Mononuclear cell (primary cell): ENCODE measurements around the gene PIGU. TPM values are rescaled to one million over a fixed set of nuclear protein-coding genes. Genes with fewer than 3 reads are reported as not detected.

ENCODE experiments used
- H3K27me3 ChIP-seq: 2 replicates; pipeline ENCODE4 v1.6.0; 2011; ENCODE audit warnings: low read length, control low read depth; ENCODE audit not compliant: insufficient read depth
- H3K4me1 ChIP-seq: 2 replicates; pipeline ENCODE4 v1.5.1; 2011; ENCODE audit warnings: mild to moderate bottlenecking, low read length, control low read depth; ENCODE audit not compliant: insufficient read depth
- H3K4me3 ChIP-seq: 2 replicates; pipeline ENCODE4 v1.5.1; 2011; ENCODE audit warnings: mild to moderate bottlenecking, low read length, moderate library complexity
- H3K9me3 ChIP-seq: 2 replicates; pipeline ENCODE4 v1.5.1; 2011; ENCODE audit warnings: low read depth, mild to moderate bottlenecking, control low read depth, low read length
- total RNA-seq: library from RNA; depleted of rRNA; stranded (reverse); fragments of >200 nt; gene quantifications from one replicate; pipeline ENCODE4 v1.2.3, GENCODE V29; 2012

Gene PIGU
- total RNA-seq, 1 donor, result 4.3 TPM

- Histone ChIP-seq H3K27me3 (no peaks in the 10 kb centered on the region), H3K4me1 (no peaks in the 10 kb centered on the region), H3K9me3 (no peaks in the 10 kb centered on the region), H3K4me3 (no peak overlapping the region)
These were observed 90.3 kb downstream of the PIGU start for GRCh38 chr20:34586488-34587163.

- H3K4me1 ChIP-seq, result peaks cover 10% of the 10 kb centered on the region
- no peaks in the 10 kb centered on the region for H3K9me3 ChIP-seq
- H3K27me3 ChIP-seq, result no peaks in the 10 kb centered on the region
- no peak overlapping the region for H3K4me3 ChIP-seq
These were observed 91.9 kb downstream of the PIGU start for GRCh38 chr20:34585019-34585418.

GRCh38 chr20:34583544-34583943, 93.3 kb downstream of the PIGU start:
- H3K9me3 ChIP-seq, result no peaks in the 10 kb centered on the region
- no peak overlapping the region for H3K4me3 ChIP-seq
- no peaks in the 10 kb centered on the region for H3K27me3 ChIP-seq
- H3K4me1 ChIP-seq, result peaks cover 19% of the 10 kb centered on the region

GRCh38 chr20:34582911-34583310, 94.0 kb downstream of the PIGU start:
- Histone ChIP-seq H3K27me3 (no peaks in the 10 kb centered on the region), H3K4me3 (no peak overlapping the region), H3K9me3 (no peaks in the 10 kb centered on the region), H3K4me1 (peaks cover 22% of the 10 kb centered on the region)

GRCh38 chr20:34582221-34582620, 94.7 kb downstream of the PIGU start:
- Histone ChIP-seq H3K4me3 (no peak overlapping the region), H3K27me3 (no peaks in the 10 kb centered on the region), H3K4me1 (peaks cover 22% of the 10 kb centered on the region), H3K9me3 (no peaks in the 10 kb centered on the region)

GRCh38 chr20:34581341-34582184, 95.3 kb downstream of the PIGU start:
- H3K27me3 ChIP-seq, result no peaks in the 10 kb centered on the region
- no peak overlapping the region for H3K4me3 ChIP-seq
- no peaks in the 10 kb centered on the region for H3K9me3 ChIP-seq
- peaks cover 22% of the 10 kb centered on the region for H3K4me1 ChIP-seq

- H3K4me1 ChIP-seq, result peaks cover 22% of the 10 kb centered on the region
- no peak overlapping the region for H3K4me3 ChIP-seq
- H3K27me3 ChIP-seq, result no peaks in the 10 kb centered on the region
- no peaks in the 10 kb centered on the region for H3K9me3 ChIP-seq
These were observed 96.6 kb downstream of the PIGU start for GRCh38 chr20:34579979-34580940.

GRCh38 chr20:34579191-34579978, 97.5 kb downstream of the PIGU start:
- Histone ChIP-seq H3K4me1 (peaks cover 22% of the 10 kb centered on the region), H3K4me3 (no peak overlapping the region), H3K9me3 (no peaks in the 10 kb centered on the region), H3K27me3 (no peaks in the 10 kb centered on the region)

GRCh38 chr20:34578521-34578920, 98.4 kb downstream of the PIGU start:
- Histone ChIP-seq H3K9me3 (no peaks in the 10 kb centered on the region), H3K27me3 (no peaks in the 10 kb centered on the region), H3K4me3 (no peak overlapping the region), H3K4me1 (peaks cover 22% of the 10 kb centered on the region)

- no peaks in the 10 kb centered on the region for H3K9me3 ChIP-seq
- H3K4me3 ChIP-seq, result no peak overlapping the region
- H3K27me3 ChIP-seq, result no peaks in the 10 kb centered on the region
- H3K4me1 ChIP-seq, result peaks cover 22% of the 10 kb centered on the region
These were observed 98.9 kb downstream of the PIGU start for GRCh38 chr20:34578025-34578424.

GRCh38 chr20:34577061-34577460, 99.8 kb downstream of the PIGU start:
- Histone ChIP-seq H3K4me3 (no peak overlapping the region), H3K9me3 (no peaks in the 10 kb centered on the region), H3K27me3 (no peaks in the 10 kb centered on the region), H3K4me1 (peaks cover 22% of the 10 kb centered on the region)

GRCh38 chr20:34575756-34576155, 101.1 kb downstream of the PIGU start:
- no peaks in the 10 kb centered on the region for H3K9me3 ChIP-seq
- peaks cover 28% of the 10 kb centered on the region for H3K4me1 ChIP-seq
- H3K4me3 ChIP-seq, result no peak overlapping the region
- no peaks in the 10 kb centered on the region for H3K27me3 ChIP-seq

GRCh38 chr20:34575271-34575670, 101.6 kb downstream of the PIGU start:
- H3K9me3 ChIP-seq, result no peaks in the 10 kb centered on the region
- H3K4me3 ChIP-seq, result no peak overlapping the region
- peaks cover 23% of the 10 kb centered on the region for H3K4me1 ChIP-seq
- H3K27me3 ChIP-seq, result no peaks in the 10 kb centered on the region

GRCh38 chr20:34574861-34575260, 102.0 kb downstream of the PIGU start:
- H3K4me1 ChIP-seq, result peaks cover 19% of the 10 kb centered on the region
- H3K9me3 ChIP-seq, result no peaks in the 10 kb centered on the region
- H3K27me3 ChIP-seq, result no peaks in the 10 kb centered on the region
- H3K4me3 ChIP-seq, result no peak overlapping the region
